Measurements from ENCODE around the gene ACE. TPM values are rescaled to one million over a fixed set of nuclear protein-coding genes. Genes with fewer than 3 reads are reported as not detected.

The ACE gene
- total RNA-seq, 1 donor from 2014 or later, result 4.8 TPM

DNA sequence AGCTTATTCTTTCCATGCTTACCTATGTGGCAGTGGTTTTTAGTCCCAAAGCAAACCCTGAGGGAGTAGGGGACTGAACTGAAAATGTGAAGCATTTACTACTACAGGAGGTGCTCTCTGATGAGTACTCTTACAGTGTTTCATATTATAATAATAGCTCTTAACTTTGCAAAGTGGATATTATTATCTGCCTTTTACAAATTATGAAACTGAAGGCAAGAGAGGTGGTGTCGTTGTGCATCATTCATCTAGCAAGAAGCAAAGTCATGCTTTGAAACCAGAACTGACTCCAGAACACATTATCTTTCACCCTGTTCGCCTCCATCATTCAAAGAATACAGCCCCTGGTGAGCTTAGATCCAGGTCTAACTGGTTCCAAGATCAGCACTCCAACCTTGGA, 38.1 kb downstream of the ACE start:
- DNase-seq (ENCODE audit: low spot score), result no peak

GRCh38 chr17:63515426-63515825, 38.6 kb downstream of the ACE start:
- DNase-seq (ENCODE audit: low spot score), result no peak

DNA sequence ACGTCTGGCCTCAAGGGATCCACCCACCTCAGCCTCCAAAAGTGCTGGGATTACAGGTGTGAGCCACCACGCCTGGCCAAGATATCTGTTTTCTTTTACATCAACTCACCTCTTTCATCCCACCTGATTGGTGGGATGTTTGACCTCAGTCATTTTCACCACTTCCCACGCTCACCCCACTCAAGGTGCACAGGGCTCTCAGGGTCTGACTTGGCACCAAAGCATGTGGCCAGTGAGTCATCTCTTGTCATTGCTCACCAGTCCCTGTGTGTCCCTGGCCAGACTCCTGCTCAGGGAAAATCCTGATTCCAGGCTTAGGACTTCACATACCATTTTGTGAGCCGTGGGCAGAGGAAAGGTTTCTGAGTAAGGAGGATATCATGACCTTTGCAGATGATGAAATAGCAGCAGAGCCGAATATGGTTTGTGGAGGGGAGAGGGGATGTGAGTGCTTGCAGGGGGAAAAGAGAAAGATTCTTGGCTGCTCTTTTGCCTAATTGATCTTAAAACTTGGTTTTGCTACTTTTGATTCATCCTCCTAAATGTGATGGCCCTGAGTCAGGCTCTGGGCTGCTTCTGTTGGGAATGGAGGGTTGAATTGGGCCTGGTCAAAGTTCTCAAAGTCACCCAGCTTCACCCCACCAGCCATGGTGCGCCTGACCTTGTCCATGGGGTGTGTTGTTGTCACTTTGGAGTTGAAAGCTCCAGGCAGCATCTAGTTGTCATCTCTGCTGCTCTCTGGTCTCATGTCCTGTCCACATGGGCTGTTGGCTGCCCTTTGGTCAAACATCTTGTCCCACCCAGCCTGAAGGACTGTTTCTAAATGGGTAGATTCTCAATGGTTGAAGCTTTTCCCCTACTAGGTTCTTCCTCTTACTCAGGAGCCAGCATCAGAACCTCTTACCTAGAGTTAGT, 40.3 kb downstream of the ACE start:
- no peak for DNase-seq (ENCODE audit: low spot score)

- DNase-seq (ENCODE audit: low spot score), result no peak
Observed at GRCh38 chr17:63517825-63518534, 41.1 kb downstream of the ACE start.

- no peak for DNase-seq (ENCODE audit: low spot score)
Observed at GRCh38 chr17:63519116-63519881, 42.4 kb downstream of the ACE start.

- no peak for DNase-seq (ENCODE audit: low spot score)
Observed at GRCh38 chr17:63519972-63520882, 43.4 kb downstream of the ACE start.

- DNase-seq (ENCODE audit: low spot score), result no peak
Observed at GRCh38 chr17:63523253-63523855, 46.5 kb downstream of the ACE start, which contains the start of gene KCNH6. Gene KCNH6 (plus strand): TSS chr17:63523358. CDS start chr17:63523414, 56 bp downstream.

- DNase-seq (ENCODE audit: low spot score), result no peak
Observed at GRCh38 chr17:63524051-63524450, 47.2 kb downstream of the ACE start.

GRCh38 chr17:63525190-63525946, 48.5 kb downstream of the ACE start:
- no peak for DNase-seq (ENCODE audit: low spot score)

GRCh38 chr17:63526861-63527260, 50.0 kb downstream of the ACE start:
- DNase-seq (ENCODE audit: low spot score), result no peak

DNA sequence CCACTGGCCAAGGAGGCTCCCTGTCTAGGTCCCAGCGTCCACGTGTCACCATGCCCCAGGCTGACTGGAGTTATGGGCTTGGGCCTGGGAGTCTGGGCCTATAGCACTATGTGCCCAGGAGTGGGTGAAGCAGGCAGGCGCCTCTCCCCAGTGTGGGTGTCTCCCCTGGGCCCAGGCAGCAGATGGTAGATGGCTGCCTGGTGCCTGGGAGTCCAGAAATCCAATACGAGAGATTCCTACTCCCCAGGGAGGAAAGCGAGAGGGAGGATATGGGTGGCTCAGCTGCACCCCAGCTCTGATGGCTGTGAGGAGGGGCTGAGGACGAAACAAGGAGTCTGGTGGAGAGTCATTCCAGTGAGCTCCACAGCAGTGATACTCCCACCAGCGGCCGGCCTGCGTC, 51.3 kb downstream of the ACE start:
- DNase-seq (ENCODE audit: low spot score), result no peak

- no peak for DNase-seq (ENCODE audit: low spot score)
Observed at GRCh38 chr17:63529711-63530556, 53.1 kb downstream of the ACE start.

DNA sequence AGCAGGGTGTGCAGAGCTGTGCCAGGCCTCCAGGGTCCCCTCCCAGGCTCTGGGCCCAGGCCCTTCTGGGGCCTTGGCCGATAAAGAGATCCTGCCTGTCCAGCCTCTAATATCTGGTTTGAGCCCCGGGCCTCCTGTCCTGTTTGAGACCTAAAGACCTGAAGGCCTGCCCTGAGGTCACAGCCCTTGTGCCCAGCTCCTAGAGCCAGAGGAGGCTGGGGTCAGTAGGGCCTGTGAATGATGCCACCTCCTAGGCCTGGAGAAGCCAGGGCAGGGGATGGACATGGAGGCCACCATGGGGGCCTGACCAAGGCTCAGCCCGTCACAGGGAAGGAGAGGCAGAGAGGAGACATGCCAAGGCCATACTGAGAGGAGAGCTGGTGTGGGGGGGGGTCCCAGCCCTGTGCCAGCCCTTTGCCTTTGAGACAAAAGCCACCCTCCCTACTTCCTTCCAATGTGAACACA, 53.7 kb downstream of the ACE start:
- DNase-seq (ENCODE audit: low spot score), result no peak

GRCh38 chr17:63531022-63531965, 54.4 kb downstream of the ACE start:
- no peak for DNase-seq (ENCODE audit: low spot score)

DNA sequence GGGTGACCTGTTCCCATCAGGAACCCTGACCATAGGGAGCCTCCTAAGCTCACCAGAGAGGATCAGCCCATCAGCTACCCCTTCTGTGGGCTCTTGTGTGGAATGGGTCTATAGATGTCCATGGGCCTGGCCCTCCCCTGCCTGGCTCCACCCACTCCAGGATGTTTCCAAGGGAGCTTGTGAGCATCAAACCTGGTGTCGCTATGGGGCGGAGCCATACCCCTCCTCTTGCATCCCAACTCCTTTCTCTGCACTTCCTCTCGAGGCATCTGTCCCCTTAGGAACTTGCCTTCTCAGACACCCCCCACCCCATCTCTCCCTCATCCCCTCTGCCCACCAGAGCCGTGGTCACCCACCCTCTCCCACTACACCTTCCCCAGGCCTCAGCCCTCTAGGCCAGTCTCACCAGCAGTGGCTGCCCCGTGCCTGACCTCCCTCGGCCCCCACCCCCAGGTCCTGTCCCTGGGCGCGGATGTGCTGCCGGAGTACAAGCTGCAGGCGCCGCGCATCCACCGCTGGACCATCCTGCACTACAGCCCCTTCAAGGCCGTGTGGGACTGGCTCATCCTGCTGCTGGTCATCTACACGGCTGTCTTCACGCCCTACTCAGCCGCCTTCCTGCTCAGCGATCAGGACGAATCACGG, 56.7 kb downstream of the ACE start:
- DNase-seq (ENCODE audit: low spot score), result no peak

DNA sequence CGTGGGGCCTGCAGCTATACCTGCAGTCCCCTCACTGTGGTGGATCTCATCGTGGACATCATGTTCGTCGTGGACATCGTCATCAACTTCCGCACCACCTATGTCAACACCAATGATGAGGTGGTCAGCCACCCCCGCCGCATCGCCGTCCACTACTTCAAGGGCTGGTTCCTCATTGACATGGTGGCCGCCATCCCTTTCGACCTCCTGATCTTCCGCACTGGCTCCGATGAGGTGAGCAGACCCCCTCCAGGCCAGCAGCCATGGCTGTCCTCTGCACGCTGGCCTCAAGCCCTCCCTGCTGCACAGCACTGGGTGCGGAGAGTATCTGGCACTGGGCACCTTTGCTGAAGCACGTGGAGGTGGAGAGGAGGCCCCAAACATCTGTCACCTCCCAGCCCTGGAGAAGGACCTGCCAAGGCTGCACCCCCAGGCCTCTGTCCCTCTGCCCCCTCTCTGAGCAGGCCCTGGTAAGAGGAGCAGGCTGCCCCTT, 57.3 kb downstream of the ACE start:
- no peak for DNase-seq (ENCODE audit: low spot score)

Data from umbilical cord (tissue), 2 donors.